Activated T-helper 1 cell treated with anti-CD3 and anti-CD28 coated beads, Interleukin-2, amount 50 U/mL, for 16 hours (primary cell): ENCODE results near the gene PPP2R2B.

Source experiments
- DNase-seq, 2 donors: peaks; one replicate each; pipeline ENCODE4 v3.0.0-alpha.2; 2020; ENCODE audit warnings: low read depth in 1 of 2, low spot score in 1 of 2

Gene PPP2R2B

GRCh38 chr5:146878476-146879172 is at the start of gene PPP2R2B:
Gene PPP2R2B (minus strand): TSS chr5:146878757.
- DNase-seq = peak; percentile 4 to 26

DNA sequence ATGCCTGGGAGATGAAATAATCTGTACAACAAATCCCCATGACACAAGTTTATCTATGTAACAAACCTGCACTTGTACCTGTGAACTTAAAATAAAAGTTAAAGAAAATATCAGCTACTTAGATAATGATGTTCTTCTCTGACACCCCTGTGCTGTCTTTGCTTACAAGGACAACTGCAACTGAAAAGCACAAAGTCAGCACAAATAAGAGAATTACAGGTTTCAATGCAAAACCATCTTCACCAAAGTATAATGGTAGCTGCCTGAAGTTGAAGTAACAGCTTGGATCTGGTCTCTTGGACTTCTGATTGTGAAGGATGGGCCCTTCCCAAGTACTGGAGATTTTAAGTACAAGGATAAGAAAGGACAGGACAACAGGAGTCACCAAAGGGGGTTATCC is 45.6 kb upstream of the PPP2R2B start:
- no peak for DNase-seq

- DNase-seq = no peak
Observed at GRCh38 chr5:146921225-146921624, 42.7 kb upstream of the PPP2R2B start.

- no peak for DNase-seq
Observed at GRCh38 chr5:146920351-146920881, 41.9 kb upstream of the PPP2R2B start.

GRCh38 chr5:146919304-146919703 is 40.7 kb upstream of the PPP2R2B start:
- no peak for DNase-seq

- no peak for DNase-seq
Observed at GRCh38 chr5:146917931-146918330, 39.4 kb upstream of the PPP2R2B start.

DNA sequence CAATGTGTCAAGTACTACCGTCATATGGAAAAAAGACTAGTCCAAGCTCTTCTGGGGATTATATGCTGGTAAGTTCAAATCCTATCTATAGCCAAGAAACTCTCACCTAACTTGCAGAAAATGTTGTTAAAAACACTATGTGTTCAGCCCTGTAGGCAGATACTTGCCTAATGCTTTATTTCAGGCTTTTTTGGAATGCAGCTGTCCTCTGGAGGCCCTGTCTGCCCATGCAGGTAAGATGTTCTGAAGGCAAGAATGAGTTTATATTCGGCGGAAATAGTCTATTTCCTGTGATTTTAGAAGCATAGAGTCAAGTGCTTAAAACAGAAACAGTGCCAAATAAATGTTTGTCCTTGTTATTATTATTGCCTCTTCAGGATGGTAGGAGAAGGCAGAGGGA is 34.3 kb upstream of the PPP2R2B start:
- DNase-seq = no peak

- DNase-seq = no peak
Observed at GRCh38 chr5:146910239-146910638, 31.7 kb upstream of the PPP2R2B start.

GRCh38 chr5:146909255-146910068 is 30.9 kb upstream of the PPP2R2B start:
- DNase-seq = no peak

- DNase-seq = no peak
Observed at GRCh38 chr5:146906803-146907202, 28.2 kb upstream of the PPP2R2B start.

DNA sequence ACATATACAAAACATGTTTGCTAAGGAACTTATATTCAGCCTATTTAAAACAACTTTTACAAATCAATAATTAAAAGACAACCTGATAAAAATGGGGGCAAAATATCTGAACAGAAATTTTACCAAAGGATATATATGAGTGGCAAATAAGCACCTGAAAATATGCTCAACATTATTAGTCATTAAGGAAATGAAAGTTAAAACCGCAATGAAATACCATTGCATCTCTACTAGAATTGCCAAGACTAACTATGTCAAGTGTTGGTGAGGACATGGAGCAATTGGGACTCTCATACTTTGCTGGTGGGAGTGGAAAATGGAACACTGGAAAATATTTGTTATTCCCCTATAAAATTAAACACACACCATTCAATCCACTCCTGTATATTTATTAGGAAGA is 26.3 kb upstream of the PPP2R2B start:
- no peak for DNase-seq

- DNase-seq = no peak
Observed at GRCh38 chr5:146903789-146904188, 25.2 kb upstream of the PPP2R2B start.

- no peak for DNase-seq
Observed at GRCh38 chr5:146902471-146902870, 23.9 kb upstream of the PPP2R2B start.

- no peak for DNase-seq
Observed at GRCh38 chr5:146897061-146897460, 18.5 kb upstream of the PPP2R2B start.

DNA sequence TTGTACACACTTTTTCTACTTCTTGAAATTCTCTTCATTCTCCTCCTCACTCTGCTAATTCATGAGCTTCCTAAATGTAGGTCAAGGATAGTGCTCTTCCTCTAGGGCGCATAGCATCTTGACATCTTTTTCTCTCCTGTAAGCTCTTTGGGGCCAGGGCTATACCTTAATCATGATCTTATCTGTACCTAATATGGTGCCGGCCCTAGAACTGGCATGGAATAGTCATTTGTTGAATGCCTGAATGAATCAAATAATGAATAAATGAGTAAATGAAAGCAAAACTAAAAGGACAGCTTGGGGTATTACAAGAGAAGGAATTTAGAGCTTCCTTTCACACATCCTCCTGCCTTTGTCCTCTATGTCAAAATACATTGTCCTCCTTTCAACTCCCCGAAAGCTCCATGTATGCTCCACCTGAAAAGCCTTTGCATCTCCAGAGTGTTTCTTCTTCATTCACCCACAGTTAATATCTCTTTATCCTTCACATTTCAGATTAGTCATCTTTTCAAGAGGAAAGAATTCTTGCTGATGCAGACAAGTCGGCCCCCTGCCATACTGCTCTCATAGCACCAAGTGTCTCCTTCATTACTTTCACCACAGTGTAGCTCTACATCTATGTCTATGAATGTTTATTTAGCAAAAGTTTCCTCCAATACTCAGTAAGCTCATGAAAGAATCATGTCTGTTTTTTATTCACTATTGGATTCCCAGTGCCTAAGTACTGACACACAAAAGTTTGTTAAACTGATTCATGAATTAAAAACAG is 16.4 kb upstream of the PPP2R2B start:
- no peak for DNase-seq

- DNase-seq = no peak
Observed at GRCh38 chr5:146893991-146894390, 15.4 kb upstream of the PPP2R2B start.

DNA sequence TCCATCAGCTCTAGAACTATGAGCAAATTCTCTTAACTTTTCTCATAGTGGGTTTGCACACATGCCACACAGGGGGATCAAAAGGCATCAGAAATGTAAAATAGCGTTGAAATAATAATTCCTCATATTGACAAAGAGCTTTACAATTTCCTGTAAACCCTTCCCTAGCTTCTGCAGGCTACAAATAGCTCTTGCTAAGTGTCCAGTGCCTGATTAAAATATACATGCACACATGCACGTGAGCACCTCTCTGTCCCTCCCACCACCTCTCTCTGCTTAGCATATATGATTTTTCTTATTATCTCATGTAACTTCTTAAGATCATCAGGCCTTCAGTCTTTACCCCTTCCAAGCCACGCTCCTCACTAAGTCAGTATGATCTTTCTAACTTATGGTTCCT is 13.7 kb upstream of the PPP2R2B start:
- DNase-seq = no peak

DNA sequence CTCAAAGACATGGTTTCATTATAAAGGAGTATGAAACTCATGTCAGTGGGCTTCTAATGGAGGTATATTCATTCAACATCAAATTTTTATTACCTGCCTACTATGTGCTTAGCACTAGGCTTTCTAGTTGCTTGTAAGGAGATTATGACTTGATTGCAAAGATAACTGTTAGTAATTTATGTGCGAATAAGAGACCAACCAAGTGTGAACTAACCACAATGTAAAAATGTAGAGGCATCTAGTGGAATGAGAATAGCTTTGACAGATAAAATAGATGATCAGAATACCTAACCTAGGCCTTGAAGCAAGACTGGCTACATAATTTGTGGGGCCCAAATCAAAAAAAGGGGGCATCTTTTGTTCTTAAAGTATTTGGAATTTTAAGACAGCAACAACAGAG is 13.0 kb upstream of the PPP2R2B start:
- DNase-seq = no peak

DNA sequence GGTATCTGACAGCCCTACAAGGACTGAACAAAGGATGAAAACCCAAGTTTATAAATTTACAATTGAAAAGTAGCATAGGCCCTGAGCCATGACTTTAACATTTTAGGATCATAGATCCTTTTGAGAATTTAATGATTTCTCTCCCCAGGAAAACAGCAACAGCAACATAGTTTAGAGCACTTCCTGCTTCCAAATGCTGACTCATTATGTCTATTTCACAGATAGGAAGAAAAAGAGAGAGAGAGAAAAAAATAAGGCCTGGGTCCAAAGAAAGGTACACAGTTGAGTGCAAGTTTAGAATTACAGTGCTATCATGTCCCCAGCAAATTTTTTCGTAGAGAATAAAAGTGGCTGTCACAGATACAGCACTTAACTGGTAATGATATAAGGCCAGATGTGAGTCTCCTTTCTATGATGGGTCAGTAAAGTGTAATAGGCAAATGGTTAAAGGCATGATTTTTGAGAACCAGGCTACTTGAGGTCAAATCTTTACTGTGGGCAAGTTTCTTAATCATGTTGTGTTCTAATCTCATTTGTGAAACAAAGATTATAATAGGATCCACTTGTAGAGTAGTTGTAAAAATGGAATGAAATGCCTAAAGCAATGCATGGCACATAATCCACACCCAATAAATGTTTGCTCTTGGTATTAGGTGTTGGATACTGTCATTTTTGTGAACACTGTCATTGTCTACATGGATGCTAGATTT is 12.3 kb upstream of the PPP2R2B start:
- DNase-seq = no peak

GRCh38 chr5:146890066-146890465 is 11.5 kb upstream of the PPP2R2B start:
- no peak for DNase-seq

DNA sequence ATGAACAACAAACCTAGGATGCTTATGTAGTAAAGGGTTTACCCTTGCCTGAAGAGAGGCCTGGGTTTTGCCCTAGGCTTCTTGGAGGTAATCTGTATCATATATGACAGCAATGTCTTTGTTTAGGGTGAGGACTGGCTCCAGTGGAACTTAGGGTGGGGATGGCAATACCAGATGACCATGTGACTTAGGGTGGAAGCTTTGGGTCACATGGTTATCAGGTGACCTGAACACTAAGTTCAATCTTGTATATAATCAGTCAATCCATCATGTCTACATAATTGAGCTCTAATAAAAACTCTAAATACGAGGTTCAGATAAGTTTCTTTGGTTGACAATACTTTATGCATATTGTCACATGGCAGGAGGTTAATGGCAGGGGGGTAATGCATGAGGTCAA is 10.6 kb upstream of the PPP2R2B start:
- no peak for DNase-seq
